Chondrocyte (in vitro differentiated cells): Measurements from ENCODE around the gene ZYG11A. TPM values are rescaled to one million over a fixed set of nuclear protein-coding genes. Genes with fewer than 3 reads are reported as not detected.
"Not testable (repeated sequence)": the region's sequence is repeated elsewhere in the genome, so short reads cannot be mapped to it uniquely, and the experiment has no call there.

Source experiments
- DNase-seq: peaks from one replicate; pipeline ENCODE4 v3.0.0; 2021; ENCODE audit warnings: mixed read lengths, low spot score
- H3K27ac Mint-ChIP-seq: one replicate; pipeline ENCODE4 v1.8.0; 2021; ENCODE audit warnings: mild to moderate bottlenecking, moderate library complexity, mixed read lengths; ENCODE audit not compliant: unreplicated experiment
- H3K27me3 Mint-ChIP-seq: 2 replicates; pipeline ENCODE4 v1.8.0; 2021; ENCODE audit warnings: low read depth, mixed read lengths
- H3K36me3 Mint-ChIP-seq: 2 replicates; pipeline ENCODE4 v1.8.0; 2021; ENCODE audit warnings: low read depth, mixed read lengths
- H3K4me1 Mint-ChIP-seq: 2 replicates; pipeline ENCODE4 v1.8.0; 2021; ENCODE audit warnings: low read depth, mild to moderate bottlenecking, mixed read lengths
- H3K4me3 Mint-ChIP-seq: one replicate; pipeline ENCODE4 v1.8.0; 2021; ENCODE audit warnings: mild to moderate bottlenecking, moderate library complexity, mixed read lengths; ENCODE audit not compliant: unreplicated experiment
- H3K9me3 Mint-ChIP-seq: 2 replicates; pipeline ENCODE4 v1.8.0; 2021; ENCODE audit warnings: low read depth, mixed read lengths
- CTCF ChIP-seq: fragments of 200-600 bp; sonication (generic); IDR thresholded peaks from 2 replicates; pipeline ENCODE4 v1.5.0; 2021; ENCODE audit warnings: antibody characterized with exemption, mild to moderate bottlenecking, moderate library complexity
- total RNA-seq: library from RNA; stranded (reverse); gene quantifications from 3 replicates; pipeline ENCODE4 v1.2.1, GENCODE V29; 2021

The ZYG11A gene
- total RNA-seq, 1 donor from 2014 or later = 0.62 TPM

- no peak overlapping the region for H3K27ac Mint-ChIP-seq
- no peaks in the 10 kb centered on the region for H3K9me3 Mint-ChIP-seq
- H3K27me3 Mint-ChIP-seq = no peaks in the 10 kb centered on the region
- no peak for DNase-seq
- no peaks in the 10 kb centered on the region for H3K4me1 Mint-ChIP-seq
- no peak overlapping the region for H3K4me3 Mint-ChIP-seq
- TF ChIP-seq CTCF = no peak
- H3K36me3 Mint-ChIP-seq = no peaks in the 10 kb centered on the region
Observed at GRCh38 chr1:52857443-52857842, 14.9 kb downstream of the ZYG11A start.

GRCh38 chr1:52862666-52863458 is 20.3 kb downstream of the ZYG11A start:
- TF ChIP-seq CTCF = no peak
- Mint-ChIP-seq H3K36me3 (no peaks in the 10 kb centered on the region), H3K4me1 (peaks cover 5% of the 10 kb centered on the region)

GRCh38 chr1:52867087-52867863 is 24.7 kb downstream of the ZYG11A start:
- no peak for DNase-seq
- no peak for TF ChIP-seq CTCF
- H3K4me1 Mint-ChIP-seq = peaks cover 5% of the 10 kb centered on the region

More at GRCh38 chr1:52862666-52863458, 20.3 kb downstream of the ZYG11A start:
- H3K9me3 Mint-ChIP-seq = no peaks in the 10 kb centered on the region
- DNase-seq = no peak
- H3K4me3 Mint-ChIP-seq = no peak overlapping the region
- H3K27me3 Mint-ChIP-seq = no peaks in the 10 kb centered on the region
- no peak overlapping the region for H3K27ac Mint-ChIP-seq

GRCh38 chr1:52869727-52870126 is 27.2 kb downstream of the ZYG11A start:
- H3K27me3 Mint-ChIP-seq, H3K36me3 Mint-ChIP-seq, H3K27ac Mint-ChIP-seq, DNase-seq, H3K4me1 Mint-ChIP-seq, H3K4me3 Mint-ChIP-seq, H3K9me3 Mint-ChIP-seq: not testable (repeated sequence)

More at GRCh38 chr1:52867087-52867863, 24.7 kb downstream of the ZYG11A start:
- H3K27me3 Mint-ChIP-seq = no peaks in the 10 kb centered on the region
- H3K27ac Mint-ChIP-seq = no peak overlapping the region
- H3K36me3 Mint-ChIP-seq = peaks cover 1% of the 10 kb centered on the region
- H3K4me3 Mint-ChIP-seq = no peak overlapping the region
- H3K9me3 Mint-ChIP-seq = no peaks in the 10 kb centered on the region

- no peak overlapping the region for H3K4me3 Mint-ChIP-seq
Observed at GRCh38 chr1:52876843-52877242, 34.3 kb downstream of the ZYG11A start.

More at GRCh38 chr1:52876843-52877242, 34.3 kb downstream of the ZYG11A start:
- no peaks in the 10 kb centered on the region for H3K9me3 Mint-ChIP-seq
- DNase-seq = no peak
- H3K27me3 Mint-ChIP-seq = no peaks in the 10 kb centered on the region
- no peak overlapping the region for H3K27ac Mint-ChIP-seq
- no peak for TF ChIP-seq CTCF
- no peaks in the 10 kb centered on the region for H3K4me1 Mint-ChIP-seq
- H3K36me3 Mint-ChIP-seq = no peaks in the 10 kb centered on the region
